Subcutaneous abdominal adipose tissue (tissue), 5 donors: ENCODE data around the gene RHBDD1.

Source experiments
- H3K27ac ChIP-seq: one replicate; pipeline ENCODE4 v1.7.0; 2013; ENCODE audit warnings: low read depth, mild to moderate bottlenecking, inconsistent platforms, low read length, moderate library complexity
- H3K27me3 ChIP-seq, 5 donors: one replicate each; pipeline ENCODE4 v1.7.0; 2013; ENCODE audit warnings: low read length in 5 of 5, inconsistent platforms in 1 of 5; ENCODE audit not compliant: control insufficient read depth in 5 of 5, insufficient read depth in 4 of 5
- H3K36me3 ChIP-seq, 5 donors: one replicate each; pipeline ENCODE4 v1.7.0; 2013; ENCODE audit warnings: low read length in 5 of 5; ENCODE audit not compliant: control insufficient read depth in 5 of 5, insufficient read depth in 5 of 5
- H3K4me1 ChIP-seq, 5 donors: one replicate each; pipeline ENCODE4 v1.7.0; 2013; ENCODE audit warnings: low read length in 5 of 5, mild to moderate bottlenecking in 3 of 5, moderate library complexity in 1 of 5; ENCODE audit not compliant: control insufficient read depth in 5 of 5, insufficient read depth in 5 of 5
- H3K4me3 ChIP-seq, 5 donors: one replicate each; pipeline ENCODE4 v1.7.0; 2013; ENCODE audit warnings: low read length in 5 of 5, low read depth in 1 of 5
- H3K9ac ChIP-seq, 5 donors: one replicate each; pipeline ENCODE4 v1.7.0; 2013; ENCODE audit warnings: low read length in 5 of 5, mild to moderate bottlenecking in 4 of 5, moderate library complexity in 3 of 5
- H3K9me3 ChIP-seq, 5 donors: one replicate each; pipeline ENCODE4 v1.7.0; 2013; ENCODE audit warnings: low read length in 5 of 5; ENCODE audit not compliant: control insufficient read depth in 5 of 5
- donor health status: healthy.
- donor health status: healthy.
- donor health status: healthy.
- donor health status: healthy.
- donor health status: healthy.

The RHBDD1 gene

DNA sequence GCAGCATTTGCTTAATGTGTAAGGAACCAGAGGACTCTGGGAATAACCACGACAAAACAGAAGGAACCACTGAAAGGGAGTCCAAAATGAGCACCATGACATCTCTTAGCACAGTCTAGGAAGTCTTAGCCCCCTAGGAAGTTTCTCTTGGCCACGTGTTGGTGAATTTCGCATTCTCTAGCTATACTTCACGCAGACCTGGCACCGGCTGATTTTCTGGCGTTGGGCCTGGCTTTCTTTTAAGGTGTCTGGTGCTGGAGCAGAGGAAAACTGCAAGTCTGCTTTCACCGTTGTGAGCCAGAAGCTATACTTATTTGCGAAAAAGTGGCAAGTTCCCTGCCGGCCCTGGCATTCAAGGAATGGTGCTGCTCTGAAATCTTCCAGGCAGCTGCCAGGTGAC lies 171.3 kb downstream of the RHBDD1 start:
- Histone ChIP-seq H3K36me3 (no peaks in the 10 kb centered on the region), H3K4me3 (no peak overlapping the region), H3K27me3 (no peaks in the 10 kb centered on the region), H3K9ac (no peak overlapping the region), H3K4me1 (no peaks in the 10 kb centered on the region), H3K27ac (no peak overlapping the region), H3K9me3 (no peaks in the 10 kb centered on the region)

DNA sequence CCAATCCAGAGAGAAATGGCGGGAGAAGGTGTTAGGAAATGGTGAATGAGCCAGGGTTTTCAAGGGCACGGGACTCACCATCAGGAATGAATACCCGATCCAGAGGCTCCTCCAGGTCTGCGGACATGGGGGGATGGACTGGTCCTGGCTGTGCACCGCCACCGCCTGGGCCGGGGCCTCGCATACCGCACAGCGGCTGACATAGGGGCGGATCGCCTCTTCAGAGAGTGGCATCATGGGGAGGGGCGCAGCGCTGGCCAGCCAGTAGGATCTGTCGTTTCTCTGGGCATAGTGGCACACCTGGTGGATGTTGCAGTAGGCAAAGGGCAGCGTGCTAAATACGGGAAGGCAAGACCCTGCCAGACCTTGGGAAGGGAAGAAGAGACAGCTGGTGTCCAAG lies 172.1 kb downstream of the RHBDD1 start:
- Histone ChIP-seq H3K27me3 (no peaks in the 10 kb centered on the region), H3K9me3 (no peaks in the 10 kb centered on the region), H3K9ac (no peak overlapping the region), H3K4me1 (no peaks in the 10 kb centered on the region), H3K4me3 (no peak overlapping the region), H3K27ac (no peak overlapping the region), H3K36me3 (no peaks in the 10 kb centered on the region)

DNA sequence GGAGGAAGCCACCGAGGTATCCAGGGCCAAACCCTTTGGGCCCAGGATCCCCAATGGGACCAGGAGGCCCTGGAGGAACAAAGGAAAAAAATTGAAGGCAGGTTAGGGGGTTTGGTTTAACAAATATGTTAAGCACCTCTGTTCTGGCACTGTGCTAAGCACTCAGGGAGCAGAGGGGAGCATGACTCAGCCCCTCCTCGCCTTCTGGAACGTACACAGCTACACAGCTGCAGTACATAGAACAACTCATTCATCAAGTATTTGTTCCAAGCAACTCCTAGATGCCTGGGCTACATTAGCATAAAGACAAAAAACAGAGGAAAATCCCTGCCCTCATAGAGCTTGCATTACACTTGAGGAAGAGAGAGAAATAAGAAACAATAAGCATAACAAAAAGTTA lies 174.6 kb downstream of the RHBDD1 start:
- no peak overlapping the region for H3K9ac ChIP-seq
- no peaks in the 10 kb centered on the region for H3K36me3 ChIP-seq
- H3K4me3 ChIP-seq, result no peak overlapping the region
- H3K27ac ChIP-seq, result no peak overlapping the region
- H3K4me1 ChIP-seq, result no peaks in the 10 kb centered on the region
- H3K9me3 ChIP-seq, result no peaks in the 10 kb centered on the region
- H3K27me3 ChIP-seq, result no peaks in the 10 kb centered on the region

DNA sequence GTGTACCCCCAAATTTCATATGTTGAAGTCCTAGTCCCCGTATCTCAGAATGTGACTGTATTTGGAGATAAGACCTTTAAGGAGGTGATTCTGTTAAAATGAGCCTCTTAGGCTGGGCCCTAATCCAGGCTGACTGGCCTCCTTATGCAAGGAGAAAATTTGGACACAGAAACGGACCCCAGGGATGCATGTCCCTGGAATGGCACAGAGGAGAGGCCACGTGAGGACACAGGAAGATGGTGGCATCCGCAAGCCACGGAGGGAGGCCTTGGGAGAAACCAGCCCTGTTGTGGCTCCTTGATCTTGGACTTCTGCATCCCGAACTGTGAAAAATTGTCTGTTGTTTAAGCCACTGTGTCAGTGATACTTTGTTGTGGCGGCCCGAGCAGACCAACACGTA lies 177.5 kb downstream of the RHBDD1 start:
- Histone ChIP-seq H3K9me3 (no peaks in the 10 kb centered on the region), H3K9ac (no peak overlapping the region), H3K36me3 (no peaks in the 10 kb centered on the region), H3K4me1 (no peaks in the 10 kb centered on the region), H3K27ac (no peak overlapping the region), H3K27me3 (no peaks in the 10 kb centered on the region), H3K4me3 (no peak overlapping the region)

DNA sequence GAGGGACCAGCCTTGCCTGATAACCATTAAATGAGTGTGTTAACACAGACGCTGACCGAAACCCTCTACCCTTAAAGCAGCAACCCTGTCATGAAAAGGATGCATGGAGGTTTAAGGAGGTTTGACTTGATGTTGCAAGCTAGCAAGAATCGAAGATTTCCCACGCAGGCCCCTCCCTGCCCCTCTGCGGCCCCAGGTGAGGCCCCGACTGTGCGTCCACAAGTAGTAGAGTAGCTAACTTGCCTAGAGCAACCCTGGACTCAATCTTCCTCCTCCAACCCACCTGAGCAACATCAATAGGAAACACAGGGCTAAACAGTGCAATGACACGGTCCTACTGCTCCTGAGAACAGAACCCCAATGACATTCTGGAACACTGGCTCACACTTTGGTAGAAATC lies 178.0 kb downstream of the RHBDD1 start:
- Histone ChIP-seq H3K36me3 (no peaks in the 10 kb centered on the region), H3K4me1 (no peaks in the 10 kb centered on the region), H3K9me3 (no peaks in the 10 kb centered on the region), H3K4me3 (no peak overlapping the region), H3K9ac (no peak overlapping the region), H3K27ac (no peak overlapping the region), H3K27me3 (no peaks in the 10 kb centered on the region)

DNA sequence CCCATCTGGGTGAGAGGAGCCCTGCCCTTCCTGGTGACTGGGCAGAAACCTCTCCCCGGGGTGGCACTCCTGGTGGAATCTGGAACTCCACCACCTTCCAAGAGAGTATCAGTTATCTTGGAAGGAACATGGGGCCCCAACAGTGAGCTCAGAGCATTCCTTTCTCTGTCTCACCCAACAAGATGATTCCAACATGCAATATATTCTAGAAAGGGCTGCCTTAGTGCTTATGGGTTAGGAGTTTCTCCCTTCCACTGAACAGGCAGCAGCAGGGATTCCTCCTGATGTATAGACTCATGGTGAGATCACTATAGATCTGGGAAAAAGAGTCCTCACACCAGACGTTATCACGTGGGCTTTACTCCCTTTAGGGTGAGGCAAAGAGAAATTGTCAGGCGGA lies 181.0 kb downstream of the RHBDD1 start:
- no peaks in the 10 kb centered on the region for H3K4me1 ChIP-seq
- no peaks in the 10 kb centered on the region for H3K36me3 ChIP-seq
- no peak overlapping the region for H3K9ac ChIP-seq
- no peaks in the 10 kb centered on the region for H3K27me3 ChIP-seq
- no peak overlapping the region for H3K4me3 ChIP-seq
- no peak overlapping the region for H3K27ac ChIP-seq
- no peaks in the 10 kb centered on the region for H3K9me3 ChIP-seq

DNA sequence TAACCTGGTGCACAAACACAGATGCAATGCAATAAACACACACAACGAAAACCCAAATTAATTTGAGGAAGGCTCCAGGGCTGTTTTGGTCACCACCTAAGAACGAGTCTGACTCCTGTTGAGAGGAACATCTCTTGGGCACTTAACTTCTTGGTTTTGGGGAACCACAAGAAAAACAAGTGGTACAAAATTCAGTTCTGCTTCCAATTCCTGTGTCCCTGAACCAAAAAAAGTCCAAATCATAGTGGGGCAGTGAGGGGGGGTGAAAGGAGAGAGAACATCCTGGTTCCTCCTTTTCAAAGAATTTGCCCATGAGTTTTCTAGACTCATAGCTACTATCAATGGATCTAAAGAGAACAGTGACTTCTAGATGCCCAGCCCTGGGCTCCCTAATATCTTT lies 184.6 kb downstream of the RHBDD1 start:
- H3K27me3 ChIP-seq, result no peaks in the 10 kb centered on the region
- no peak overlapping the region for H3K9ac ChIP-seq
- no peaks in the 10 kb centered on the region for H3K9me3 ChIP-seq
- H3K36me3 ChIP-seq, result no peaks in the 10 kb centered on the region
- no peak overlapping the region for H3K4me3 ChIP-seq
- H3K27ac ChIP-seq, result no peak overlapping the region
- no peaks in the 10 kb centered on the region for H3K4me1 ChIP-seq

DNA sequence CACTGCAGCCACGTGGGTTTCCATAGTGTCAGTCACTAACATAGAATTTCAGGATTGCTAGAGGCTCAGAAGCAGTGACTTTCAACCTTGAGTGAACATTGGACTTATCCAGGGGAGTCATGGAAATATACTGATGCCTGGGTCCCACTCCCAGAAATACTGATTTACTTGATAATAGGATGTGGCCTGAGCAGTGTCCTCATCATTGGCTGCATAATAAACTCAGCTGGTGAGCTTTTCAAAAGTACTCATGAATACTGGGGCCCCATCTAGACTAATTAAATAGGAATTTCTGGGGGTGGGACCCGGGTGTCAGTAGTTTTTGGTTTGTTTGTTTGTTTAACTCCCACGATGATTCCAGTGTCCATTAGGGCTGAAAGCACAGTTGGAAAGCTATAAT lies 186.8 kb downstream of the RHBDD1 start:
- Histone ChIP-seq H3K27me3 (no peaks in the 10 kb centered on the region), H3K4me3 (no peak overlapping the region), H3K9ac (no peak overlapping the region), H3K27ac (no peak overlapping the region), H3K4me1 (no peaks in the 10 kb centered on the region), H3K9me3 (no peaks in the 10 kb centered on the region), H3K36me3 (no peaks in the 10 kb centered on the region)

DNA sequence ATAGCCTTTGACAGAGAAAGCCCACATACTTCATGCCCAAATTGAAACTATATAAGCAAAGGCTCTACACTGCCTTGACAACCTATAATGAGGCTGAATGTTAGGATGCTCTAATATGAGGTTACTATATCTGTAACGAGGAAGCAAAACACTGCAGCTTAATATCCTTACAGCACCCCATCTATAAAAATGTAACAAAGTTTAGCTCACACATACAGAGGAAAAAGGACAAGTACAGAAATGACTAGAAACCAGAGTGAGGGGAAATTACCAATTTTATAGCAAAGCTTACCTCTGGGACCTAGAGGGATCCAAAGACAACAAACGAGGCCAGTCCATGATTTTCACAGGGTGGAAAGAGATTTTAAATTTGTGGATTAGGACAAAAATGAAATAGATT lies 189.7 kb downstream of the RHBDD1 start:
- Histone ChIP-seq H3K36me3 (no peaks in the 10 kb centered on the region), H3K9me3 (no peaks in the 10 kb centered on the region), H3K4me1 (peaks cover 0 to 4% (median 0%) of the 10 kb centered on the region in 5 donors), H3K27ac (no peak overlapping the region), H3K4me3 (no peak overlapping the region), H3K9ac (no peak overlapping the region), H3K27me3 (no peaks in the 10 kb centered on the region)

DNA sequence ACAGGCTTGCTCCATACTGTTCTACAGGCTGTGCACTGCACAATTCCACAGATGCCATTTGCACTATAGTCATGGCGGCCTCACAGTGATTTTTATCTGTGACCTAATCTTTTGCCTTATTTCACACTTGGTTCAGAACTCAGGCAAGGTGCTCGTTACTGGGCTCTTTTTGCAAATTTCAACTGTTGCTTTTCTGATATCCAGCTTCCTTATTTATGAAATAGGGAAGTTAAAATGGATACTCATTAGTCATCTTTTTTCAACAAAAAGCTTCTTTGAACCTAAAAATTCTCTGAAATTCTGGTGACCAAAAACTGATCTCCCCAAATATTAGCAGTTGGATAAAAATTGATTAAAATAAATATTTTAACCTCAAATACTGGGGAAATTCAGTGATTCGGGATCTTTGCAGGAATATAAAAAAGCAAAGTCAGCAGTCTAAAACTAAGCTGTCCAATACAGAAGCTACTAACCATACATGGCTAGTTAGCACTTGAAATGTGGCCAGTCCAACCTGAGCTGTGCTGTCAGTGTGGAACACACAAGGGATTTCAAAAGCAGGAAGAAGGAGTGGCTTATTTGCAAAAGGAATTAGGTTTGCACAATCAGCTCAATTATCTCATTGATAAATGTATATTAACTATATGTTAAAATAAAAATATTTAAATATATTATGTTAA lies 193.7 kb downstream of the RHBDD1 start:
- H3K9ac ChIP-seq, result no peak overlapping the region
- H3K27ac ChIP-seq, result no peak overlapping the region
- H3K4me3 ChIP-seq, result no peak overlapping the region
- H3K27me3 ChIP-seq, result no peaks in the 10 kb centered on the region
- peaks cover 0 to 4% (median 0%) of the 10 kb centered on the region in 5 donors for H3K4me1 ChIP-seq
- H3K36me3 ChIP-seq, result no peaks in the 10 kb centered on the region
- no peaks in the 10 kb centered on the region for H3K9me3 ChIP-seq

DNA sequence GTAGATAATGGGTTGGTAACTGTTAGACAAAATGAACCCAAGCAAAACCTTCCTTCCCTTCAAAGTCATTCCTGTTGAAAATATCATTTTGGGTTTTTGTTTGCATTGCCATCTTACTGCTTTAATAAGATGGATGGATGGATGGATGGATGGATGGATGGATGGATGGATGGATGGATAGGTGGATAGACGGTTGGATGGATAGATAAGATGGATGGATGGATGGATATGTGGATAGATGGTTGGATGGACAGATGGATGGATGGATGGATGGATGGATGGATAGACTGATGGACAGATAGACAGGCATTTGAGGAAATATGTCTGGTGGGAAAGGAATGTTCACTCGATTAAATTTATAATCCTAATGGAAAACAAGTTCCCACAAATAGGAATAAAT lies 194.9 kb downstream of the RHBDD1 start:
- Histone ChIP-seq H3K4me1 (peaks cover 0 to 4% (median 0%) of the 10 kb centered on the region in 5 donors), H3K4me3 (no peak overlapping the region), H3K27ac (no peak overlapping the region), H3K9ac (no peak overlapping the region), H3K27me3 (no peaks in the 10 kb centered on the region), H3K36me3 (no peaks in the 10 kb centered on the region), H3K9me3 (no peaks in the 10 kb centered on the region)
